T-helper 1 cell treated with Interleukin-12 subunit alpha and Interleukin-12 subunit beta and Interleukin-4 antibody, amounts not matched to agents 30 μg/mL and 1 μg/mL, for 36 hours (primary cell): ENCODE data around the gene CFLAR.

ENCODE experiments used
- H3K27ac Mint-ChIP-seq: one replicate; pipeline ENCODE4 v1.8.0; 2021; ENCODE audit warnings: mild to moderate bottlenecking, mixed read lengths
- H3K27me3 Mint-ChIP-seq: one replicate; pipeline ENCODE4 v1.8.0; 2021; ENCODE audit warnings: low read depth, mixed read lengths
- H3K36me3 Mint-ChIP-seq: one replicate; pipeline ENCODE4 v1.8.0; 2021; ENCODE audit warnings: low read depth, mixed read lengths
- H3K4me1 Mint-ChIP-seq: one replicate; pipeline ENCODE4 v1.8.0; 2021; ENCODE audit warnings: low read depth, mixed read lengths
- H3K4me3 Mint-ChIP-seq: one replicate; pipeline ENCODE4 v1.8.0; 2021; ENCODE audit warnings: mild to moderate bottlenecking, moderate library complexity, mixed read lengths
- H3K9me3 Mint-ChIP-seq: one replicate; pipeline ENCODE4 v1.8.0; 2021; ENCODE audit warnings: mixed read lengths

The CFLAR gene

GRCh38 chr2:201220102-201220570 is 104.2 kb downstream of the CFLAR start:
- Mint-ChIP-seq H3K27me3 (no peaks in the 10 kb centered on the region), H3K27ac (no peak overlapping the region), H3K9me3 (no peaks in the 10 kb centered on the region), H3K36me3 (peaks cover 42% of the 10 kb centered on the region), H3K4me1 (peaks cover 40% of the 10 kb centered on the region), H3K4me3 (no peak overlapping the region)

GRCh38 chr2:201223089-201224073 is 107.4 kb downstream of the CFLAR start:
- Mint-ChIP-seq H3K27me3 (no peaks in the 10 kb centered on the region), H3K36me3 (peaks cover 28% of the 10 kb centered on the region), H3K4me1 (peaks cover 42% of the 10 kb centered on the region), H3K4me3 (peak overlapping the region; percentile 23), H3K9me3 (no peaks in the 10 kb centered on the region), H3K27ac (peak overlapping the region; percentile 75)
